SU-DHL-6 (cell line): ENCODE results near the gene RAD51B.

Experiments
- CTCF ChIP-seq: fragments of 200-600 bp; sonication (generic); IDR thresholded peaks from one replicate; pipeline ENCODE4 v1.5.1; 2017; ENCODE audit warnings: antibody characterized with exemption, mild to moderate bottlenecking, low read length, moderate library complexity; ENCODE audit not compliant: insufficient read depth, poor library complexity, severe bottlenecking
- EZH2phosphoT487 ChIP-seq: fragments of 200-600 bp; sonication (generic), shearing (Covaris generic); conservative IDR thresholded peaks from 2 replicates; pipeline ENCODE4 v1.6.1; 2018; ENCODE audit warnings: mild to moderate bottlenecking, antibody characterized with exemption, low read length, moderate library complexity, mixed read lengths

DNA sequence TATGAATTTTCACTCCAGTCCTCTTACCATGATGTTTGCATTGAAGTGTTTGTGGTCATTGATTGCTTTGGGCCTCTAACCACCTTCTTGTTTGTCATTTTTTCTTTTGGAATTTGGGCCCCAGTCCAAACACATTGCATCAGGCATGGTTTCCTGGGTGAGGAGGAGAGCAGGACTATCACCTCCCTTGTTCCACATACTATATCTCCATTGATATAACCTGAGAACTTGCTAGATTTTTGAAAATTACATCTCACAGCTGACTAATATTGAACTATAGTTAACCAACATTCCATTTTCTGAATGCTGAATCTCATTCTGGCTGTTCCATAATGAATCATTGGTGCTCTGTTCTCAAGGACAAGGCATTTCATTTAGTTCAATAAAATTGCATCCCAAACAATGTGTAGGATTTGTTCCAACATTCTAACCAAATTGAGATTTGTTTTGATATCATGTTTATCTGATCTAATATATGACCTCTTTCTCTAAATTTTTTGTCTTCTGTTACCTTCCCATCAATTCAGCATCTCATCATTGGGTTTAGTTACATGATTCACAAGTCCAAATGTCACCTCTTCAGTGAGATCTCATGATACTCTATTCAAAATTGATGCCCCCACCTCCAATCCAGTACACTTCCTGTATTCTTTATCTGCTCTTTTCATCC, 644.3 kb downstream of the RAD51B start:
- TF ChIP-seq CTCF (no peak), EZH2phosphoT487 (no peak)
